ENCODE measurements around the gene KDM1B.

Gene KDM1B, protein sequence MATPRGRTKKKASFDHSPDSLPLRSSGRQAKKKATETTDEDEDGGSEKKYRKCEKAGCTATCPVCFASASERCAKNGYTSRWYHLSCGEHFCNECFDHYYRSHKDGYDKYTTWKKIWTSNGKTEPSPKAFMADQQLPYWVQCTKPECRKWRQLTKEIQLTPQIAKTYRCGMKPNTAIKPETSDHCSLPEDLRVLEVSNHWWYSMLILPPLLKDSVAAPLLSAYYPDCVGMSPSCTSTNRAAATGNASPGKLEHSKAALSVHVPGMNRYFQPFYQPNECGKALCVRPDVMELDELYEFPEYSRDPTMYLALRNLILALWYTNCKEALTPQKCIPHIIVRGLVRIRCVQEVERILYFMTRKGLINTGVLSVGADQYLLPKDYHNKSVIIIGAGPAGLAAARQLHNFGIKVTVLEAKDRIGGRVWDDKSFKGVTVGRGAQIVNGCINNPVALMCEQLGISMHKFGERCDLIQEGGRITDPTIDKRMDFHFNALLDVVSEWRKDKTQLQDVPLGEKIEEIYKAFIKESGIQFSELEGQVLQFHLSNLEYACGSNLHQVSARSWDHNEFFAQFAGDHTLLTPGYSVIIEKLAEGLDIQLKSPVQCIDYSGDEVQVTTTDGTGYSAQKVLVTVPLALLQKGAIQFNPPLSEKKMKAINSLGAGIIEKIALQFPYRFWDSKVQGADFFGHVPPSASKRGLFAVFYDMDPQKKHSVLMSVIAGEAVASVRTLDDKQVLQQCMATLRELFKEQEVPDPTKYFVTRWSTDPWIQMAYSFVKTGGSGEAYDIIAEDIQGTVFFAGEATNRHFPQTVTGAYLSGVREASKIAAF

GRCh38 chr6:18155150-18155863 is at the start of gene KDM1B:
TSS of gene KDM1B (plus strand) at chr6:18155422. CDS start at chr6:18159896, 4,474 bp downstream.
- DNase-seq (ENCODE audit: low spot score), result peak; percentile 99

DNA sequence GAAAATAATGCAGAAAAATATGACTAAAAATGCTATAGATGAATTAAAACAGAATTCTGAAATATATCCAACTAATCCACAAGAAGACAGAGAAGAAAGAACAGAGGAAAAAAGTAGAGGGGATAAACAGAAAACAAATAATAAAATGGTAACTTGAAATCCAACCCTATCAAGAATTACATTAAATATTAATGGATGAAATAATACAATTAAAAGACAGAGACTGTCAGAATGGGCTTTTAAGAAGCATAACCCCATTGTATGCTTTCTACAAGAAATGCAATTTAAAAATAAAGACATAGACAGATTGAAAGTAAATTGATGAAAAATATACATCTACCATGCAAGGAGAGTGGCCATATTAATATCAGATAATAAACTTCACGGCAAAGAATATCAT is 48.2 kb upstream of the KDM1B start:
- no peak for DNase-seq (ENCODE audit: low spot score)

DNA sequence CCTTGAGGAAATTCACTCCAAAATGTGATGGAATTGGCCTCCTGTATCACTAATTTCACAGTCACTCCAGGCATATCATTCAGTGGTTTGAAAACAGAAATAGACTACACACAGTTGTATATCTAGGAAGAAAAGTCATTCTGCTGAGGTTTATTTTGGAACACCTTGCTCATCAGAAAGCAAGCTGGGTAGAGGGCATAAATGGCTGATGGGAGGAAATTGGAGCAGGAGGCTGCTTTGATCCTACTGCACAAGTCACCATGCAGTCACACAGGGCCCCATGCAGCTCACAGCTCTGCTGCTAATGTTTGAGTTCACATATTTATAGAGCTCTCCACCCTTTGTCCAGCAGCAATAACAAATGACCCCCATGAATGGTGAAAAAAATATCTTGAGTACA is 45.1 kb upstream of the KDM1B start:
- DNase-seq (ENCODE audit: low spot score), result no peak

GRCh38 chr6:18115356-18115755 is 39.9 kb upstream of the KDM1B start:
- DNase-seq (ENCODE audit: low spot score), result no peak

DNA sequence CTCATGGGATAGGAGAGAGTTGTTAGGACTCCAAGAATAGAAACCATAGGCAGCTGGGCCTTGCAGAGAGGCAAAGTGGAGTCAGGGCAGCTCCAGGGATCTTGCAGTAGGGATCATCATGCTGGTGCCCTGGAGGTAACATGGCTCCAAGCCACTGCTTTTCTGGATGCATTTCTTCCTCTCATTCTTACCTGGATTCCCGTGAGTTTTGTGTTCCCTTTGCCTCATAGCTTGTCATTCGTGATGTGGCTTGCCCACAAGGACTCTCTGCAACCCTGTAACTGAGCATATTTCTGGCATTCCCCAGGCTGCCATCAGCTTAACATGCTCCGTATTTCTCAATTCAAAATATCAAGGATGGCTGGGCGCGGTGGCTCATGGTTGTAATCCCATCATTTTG is 38.1 kb upstream of the KDM1B start:
- no peak for DNase-seq (ENCODE audit: low spot score)

DNA sequence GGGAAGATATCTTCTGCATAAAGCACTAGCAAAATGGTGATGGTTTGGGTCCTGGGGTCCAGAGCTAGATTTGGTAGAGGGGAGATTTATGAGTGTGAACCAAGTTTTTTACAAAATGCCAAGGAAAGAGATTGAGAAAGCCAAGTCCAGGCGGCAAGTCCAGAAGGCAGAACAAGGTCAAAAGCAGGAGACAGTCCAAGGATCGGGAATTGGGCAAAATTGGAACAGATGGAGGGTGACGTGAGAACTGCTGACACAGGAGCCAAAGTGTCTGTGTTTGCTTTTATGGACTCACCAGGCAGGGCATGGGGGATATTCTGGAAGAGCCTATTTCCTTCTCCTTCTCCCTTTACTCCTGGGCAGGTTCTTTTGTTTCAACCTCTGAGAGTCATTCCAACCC is 36.9 kb upstream of the KDM1B start:
- no peak for DNase-seq (ENCODE audit: low spot score)

DNA sequence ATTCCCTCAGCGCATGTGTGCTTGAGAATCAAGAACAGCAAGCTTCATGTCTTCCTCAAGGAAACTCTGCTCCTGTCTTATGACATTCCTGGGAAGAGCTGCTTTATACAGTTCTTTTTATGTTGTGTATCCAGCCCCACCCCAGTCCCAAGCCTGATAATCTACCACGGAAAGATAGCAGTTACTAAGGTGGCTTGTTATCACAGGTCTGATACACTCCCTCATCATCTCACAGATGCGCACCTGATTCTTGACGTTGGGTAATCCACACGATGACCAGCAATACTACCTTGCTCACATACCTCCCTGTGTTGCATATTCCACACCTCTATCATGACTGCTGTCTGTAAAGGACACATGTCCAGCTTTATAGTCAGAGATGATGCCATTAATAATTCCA is 36.0 kb upstream of the KDM1B start:
- no peak for DNase-seq (ENCODE audit: low spot score)

DNA sequence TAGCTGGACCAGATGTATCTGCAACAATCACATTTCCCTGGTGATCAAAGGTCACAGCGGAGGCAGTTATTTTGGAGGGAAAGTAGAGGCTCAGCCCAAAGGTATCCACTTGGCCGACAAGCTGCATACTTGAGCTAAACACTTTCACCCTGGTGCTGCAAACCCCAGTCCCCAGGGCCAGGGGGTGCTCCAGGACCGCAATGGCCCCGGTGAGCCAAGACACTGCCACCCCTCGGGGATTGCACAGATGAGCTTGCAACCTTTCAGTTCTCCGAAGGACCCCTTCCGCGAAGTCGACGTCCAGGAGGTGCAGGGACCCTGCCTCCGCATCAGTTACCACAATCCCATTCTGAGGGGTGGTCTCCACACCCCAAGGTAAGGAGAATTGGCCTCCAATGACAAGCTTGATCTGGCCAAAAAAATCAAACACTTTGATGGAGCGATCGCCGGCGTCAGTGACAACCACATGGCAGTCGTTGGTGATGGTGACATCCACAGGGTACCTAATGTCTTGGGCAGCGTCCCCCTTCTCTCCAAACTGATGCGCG is 33.6 kb upstream of the KDM1B start:
- no peak for DNase-seq (ENCODE audit: low spot score)

- DNase-seq (ENCODE audit: low spot score), result peak; percentile 83
These were observed 32.8 kb upstream of the KDM1B start, which contains the start of gene NHLRC1 for GRCh38 chr6:18122128-18123093. TSS of gene NHLRC1 (minus strand) at chr6:18122677. CDS start at chr6:18122606, 71 bp downstream.

GRCh38 chr6:18126121-18126520 is 29.1 kb upstream of the KDM1B start:
- DNase-seq (ENCODE audit: low spot score), result peak; percentile 8

DNA sequence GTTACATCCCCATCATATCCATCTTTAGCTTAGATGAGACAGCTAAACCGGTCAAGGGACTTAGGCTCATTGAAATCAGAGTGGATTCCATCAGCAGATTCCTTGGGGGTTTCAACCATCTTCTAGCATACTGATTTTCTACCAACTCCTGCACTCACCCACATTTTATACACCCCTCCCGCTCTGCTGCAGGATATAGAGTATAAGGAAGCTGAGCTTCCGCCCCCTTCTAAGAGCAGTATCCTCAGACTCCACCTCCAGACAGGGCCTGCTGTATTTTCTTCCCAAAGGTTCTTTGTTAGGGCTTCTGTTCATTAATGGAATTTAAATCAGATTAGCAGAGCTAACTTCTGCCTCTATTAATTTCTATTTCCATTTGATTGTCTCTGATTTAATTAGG is 22.9 kb upstream of the KDM1B start:
- no peak for DNase-seq (ENCODE audit: low spot score)

- DNase-seq (ENCODE audit: low spot score), result no peak
These were observed 20.1 kb upstream of the KDM1B start for GRCh38 chr6:18135171-18135570.

GRCh38 chr6:18136260-18136659 is 19.0 kb upstream of the KDM1B start:
- DNase-seq (ENCODE audit: low spot score), result no peak

DNA sequence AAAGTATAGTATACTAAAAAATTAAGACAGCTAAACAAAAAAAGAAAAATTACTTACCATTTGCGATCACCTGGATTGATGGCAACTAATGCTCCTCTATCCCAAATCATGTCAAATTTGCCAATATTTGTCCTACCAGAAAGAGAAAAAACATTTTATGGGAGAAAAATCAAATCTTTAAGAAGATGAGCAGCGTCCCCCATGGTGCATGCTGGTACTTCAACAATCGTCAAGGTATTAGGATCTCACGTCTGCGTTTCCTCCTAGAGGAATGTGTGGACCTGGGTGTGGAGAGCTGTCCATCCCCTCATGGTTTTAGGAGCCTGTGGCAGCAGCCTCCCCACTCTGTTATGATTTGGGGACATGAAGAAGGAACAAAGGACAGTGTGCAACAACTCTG is 16.3 kb upstream of the KDM1B start:
- no peak for DNase-seq (ENCODE audit: low spot score)

DNA sequence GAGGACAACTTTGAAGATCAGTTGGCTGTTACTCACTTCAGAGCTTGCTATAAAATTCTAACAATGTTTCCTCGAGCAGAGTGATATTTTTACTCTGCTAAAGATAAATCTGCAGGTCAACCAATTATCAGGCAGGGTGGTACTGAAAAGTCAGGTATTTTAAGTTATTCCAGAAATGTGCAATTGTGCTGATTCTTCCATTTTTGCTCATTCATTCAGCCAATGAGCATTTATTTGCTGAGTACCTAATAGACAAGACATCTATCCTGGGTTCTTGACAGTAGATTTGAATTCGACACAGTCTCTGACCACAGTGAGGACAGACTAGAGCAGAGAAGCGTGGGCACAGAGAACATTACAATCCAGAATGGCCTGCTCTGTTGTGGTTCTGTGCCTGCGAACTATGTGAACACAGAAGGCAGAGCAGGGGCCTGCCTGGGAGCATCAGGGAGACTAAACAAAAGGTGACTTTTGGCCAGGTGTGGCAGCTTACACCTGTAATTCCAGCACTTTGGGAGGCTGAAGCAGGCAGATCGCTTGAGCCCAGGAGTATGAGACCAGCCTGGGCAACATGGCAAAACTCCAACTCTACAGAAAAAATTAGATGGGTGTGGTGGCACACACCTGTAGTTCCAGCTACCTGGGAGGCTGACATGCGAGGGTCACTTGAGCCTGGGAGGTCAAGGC is 15.1 kb upstream of the KDM1B start:
- DNase-seq (ENCODE audit: low spot score), result no peak

DNA sequence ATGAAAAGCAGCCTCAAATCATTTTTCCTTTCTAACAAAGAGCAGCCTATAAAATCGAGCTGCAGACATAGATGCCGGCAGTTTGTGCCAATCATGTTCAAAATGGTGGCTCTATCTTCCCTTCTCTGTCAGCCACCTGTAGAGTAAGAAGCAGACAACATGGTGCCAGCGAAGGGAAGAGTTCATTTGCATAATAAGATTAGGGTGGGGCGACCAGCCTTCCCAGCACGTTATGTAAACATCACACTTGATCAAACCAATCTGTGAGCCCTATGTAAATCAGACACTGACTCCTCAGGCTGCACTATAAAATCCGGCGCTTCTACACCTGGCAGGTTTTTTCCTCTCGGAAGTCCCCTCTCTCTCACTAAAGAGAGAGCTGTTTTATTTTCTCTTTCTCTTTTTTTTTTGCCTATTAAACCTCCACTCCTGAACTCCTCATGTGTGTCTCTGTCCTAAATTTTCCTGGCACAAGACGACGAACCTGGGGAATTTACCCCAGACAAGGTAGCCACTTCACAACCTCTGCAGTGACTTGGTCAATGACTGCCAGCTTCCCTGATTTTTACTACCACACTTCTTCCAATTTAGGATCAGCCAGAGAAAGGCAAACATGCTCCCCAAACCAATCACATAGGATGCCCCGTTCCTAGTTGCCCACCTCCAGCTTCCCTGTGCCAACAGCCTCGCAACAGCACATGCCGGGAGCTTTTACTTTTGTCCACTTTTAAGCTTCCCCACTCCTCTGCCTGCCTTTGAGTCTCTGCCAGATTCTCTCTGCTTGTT is 13.2 kb upstream of the KDM1B start:
- no peak for DNase-seq (ENCODE audit: low spot score)

DNA sequence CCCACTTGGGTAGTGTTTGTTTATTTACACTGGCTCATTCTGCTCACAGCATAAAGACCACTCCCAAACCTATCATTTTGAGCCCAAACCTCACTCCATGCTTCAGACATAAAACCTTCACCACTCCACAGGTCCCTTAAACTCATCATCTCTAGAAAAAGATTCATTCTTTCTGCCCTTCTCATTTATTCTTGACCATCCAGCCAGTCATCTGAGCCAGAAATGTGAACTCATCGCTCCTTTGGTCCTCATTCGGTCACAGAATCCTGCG is 12.7 kb upstream of the KDM1B start:
- DNase-seq (ENCODE audit: low spot score), result no peak

DNA sequence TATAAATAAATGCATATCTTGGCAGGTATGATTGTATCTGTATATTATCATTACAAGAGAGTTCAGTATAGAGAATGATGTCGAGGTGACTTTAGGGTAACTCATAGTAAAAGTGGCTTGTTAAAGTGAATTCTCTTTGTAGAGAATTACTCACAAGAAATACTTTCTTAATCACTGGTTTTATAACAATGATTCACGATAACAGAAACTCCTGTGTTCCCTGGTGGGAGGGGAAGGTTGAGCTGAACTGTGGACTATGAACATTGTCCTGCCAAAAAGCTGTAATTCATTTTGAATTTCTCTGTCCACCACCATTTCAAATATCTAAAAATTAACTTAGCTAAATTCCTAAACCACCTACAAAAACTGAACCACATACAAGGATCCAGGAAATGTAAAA is 8.1 kb upstream of the KDM1B start:
- no peak for DNase-seq (ENCODE audit: low spot score)

DNA sequence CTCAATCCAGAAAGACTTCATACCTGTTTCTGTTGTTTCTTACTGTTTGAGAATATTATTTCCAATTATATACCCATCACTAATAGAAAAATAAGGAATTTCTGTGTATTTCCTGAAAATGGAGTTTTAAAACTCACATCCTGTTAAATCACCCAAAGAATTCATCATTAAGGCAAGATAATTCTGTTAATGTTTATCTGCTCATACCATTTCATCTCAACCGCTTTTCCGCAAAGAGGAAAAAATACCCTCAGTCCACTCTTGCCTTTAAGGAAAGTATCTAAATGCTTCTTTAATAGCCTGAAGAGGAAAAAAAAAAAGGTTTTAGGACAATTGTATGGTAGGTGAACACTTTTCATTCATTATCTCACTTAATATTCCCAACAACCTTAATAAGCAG is 7.6 kb upstream of the KDM1B start:
- no peak for DNase-seq (ENCODE audit: low spot score)
